HG02840 (cell line): ENCODE data around the gene LPCAT4.

ENCODE experiments used
- ATAC-seq: cut with Tn5 transposase; IDR thresholded peaks from one replicate; pipeline ENCODE4 v1.9.1; 2021; ENCODE audit warnings: mild to moderate bottlenecking, moderate library complexity, moderate number of reproducible peaks; ENCODE audit not compliant: unreplicated experiment, low FRiP score

The LPCAT4 gene

GRCh38 chr15:34338347-34338746, 28.6 kb downstream of the LPCAT4 start:
- no peak for ATAC-seq

GRCh38 chr15:34337557-34338306, 29.3 kb downstream of the LPCAT4 start, which contains the start of gene SLC12A6:
Gene SLC12A6 (minus strand): TSS chr15:34337781. CDS start chr15:34336680, 1,101 bp downstream.
- ATAC-seq = peak; percentile 61

- peak; percentile 7 for ATAC-seq
Measured at GRCh38 chr15:34336991-34337556, 29.9 kb downstream of the LPCAT4 start.

- no peak for ATAC-seq
Measured at GRCh38 chr15:34336231-34336990, 30.6 kb downstream of the LPCAT4 start.

- ATAC-seq = no peak
Measured at GRCh38 chr15:34335176-34336032, 31.6 kb downstream of the LPCAT4 start.

- no peak for ATAC-seq
Measured at GRCh38 chr15:34334672-34335071, 32.3 kb downstream of the LPCAT4 start.

GRCh38 chr15:34332553-34333120, 34.4 kb downstream of the LPCAT4 start:
- ATAC-seq = no peak

- ATAC-seq = no peak
Measured at GRCh38 chr15:34331809-34332208, 35.2 kb downstream of the LPCAT4 start.

GRCh38 chr15:34330279-34330678, 36.7 kb downstream of the LPCAT4 start:
- ATAC-seq = no peak

GRCh38 chr15:34329006-34329405, 38.0 kb downstream of the LPCAT4 start:
- no peak for ATAC-seq

GRCh38 chr15:34327906-34328305, 39.1 kb downstream of the LPCAT4 start:
- ATAC-seq = no peak

GRCh38 chr15:34325368-34325767, 41.6 kb downstream of the LPCAT4 start:
- ATAC-seq = no peak

GRCh38 chr15:34324933-34325332, 42.1 kb downstream of the LPCAT4 start:
- no peak for ATAC-seq

- ATAC-seq = no peak
Measured at GRCh38 chr15:34323217-34323616, 43.8 kb downstream of the LPCAT4 start.

GRCh38 chr15:34318277-34319079, 48.5 kb downstream of the LPCAT4 start:
- no peak for ATAC-seq

GRCh38 chr15:34314491-34315490, 52.2 kb downstream of the LPCAT4 start:
- ATAC-seq = no peak

GRCh38 chr15:34311563-34311962, 55.4 kb downstream of the LPCAT4 start:
- no peak for ATAC-seq
